GM21360 (cell line): Measurements from ENCODE around the gene CPA4.
"Not testable (repeated sequence)": the region's sequence is repeated elsewhere in the genome, so short reads cannot be mapped to it uniquely, and the experiment has no call there.

ENCODE experiments used
- ATAC-seq: cut with Tn5 transposase; IDR thresholded peaks from one replicate; pipeline ENCODE4 v1.9.1; 2021; ENCODE audit warnings: mild to moderate bottlenecking, moderate library complexity; ENCODE audit not compliant: unreplicated experiment

Gene CPA4

DNA sequence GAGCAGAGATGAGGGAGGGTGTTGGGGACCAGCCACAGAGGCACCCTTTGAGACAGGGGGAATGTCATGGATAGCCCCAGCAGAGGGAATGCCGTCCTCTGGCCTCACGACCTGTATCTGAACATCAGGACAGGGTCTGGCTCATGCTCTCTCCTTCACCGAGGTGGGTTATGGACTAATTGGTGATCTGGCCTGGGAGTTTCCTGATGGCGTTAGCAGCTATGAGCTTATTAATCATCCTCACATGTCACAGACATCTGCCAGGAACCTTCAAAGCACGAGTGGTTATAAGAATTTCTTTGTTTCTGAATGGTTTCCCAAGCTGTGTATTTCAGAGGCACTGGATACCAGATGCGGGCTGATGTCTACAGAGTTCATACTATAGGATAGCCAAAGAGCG lies 6.9 kb downstream of the CPA4 start:
- ATAC-seq: no peak

DNA sequence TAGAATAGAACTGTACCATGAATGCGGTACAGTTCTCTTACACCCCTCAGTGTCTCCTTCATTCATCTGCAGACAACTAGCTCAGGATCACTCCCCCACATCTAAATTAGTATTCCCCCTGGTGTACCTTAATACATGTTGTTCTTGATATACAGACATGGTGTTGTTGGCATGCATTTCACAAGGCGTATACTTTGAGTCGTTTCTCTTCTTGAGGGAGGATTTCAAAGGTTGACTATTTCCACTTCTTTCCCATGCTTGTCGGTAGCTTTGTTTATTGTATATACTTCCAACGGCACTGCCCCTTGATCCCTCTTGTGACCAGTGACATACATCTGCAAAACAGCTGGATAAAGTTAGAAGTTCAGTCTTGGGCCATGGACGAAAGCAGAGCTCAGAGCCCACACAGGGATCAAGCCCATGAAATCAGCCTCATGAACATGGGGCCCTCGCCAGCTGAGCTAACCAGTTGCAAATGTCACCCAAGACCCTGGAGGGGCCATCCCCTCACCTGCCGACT lies 8.6 kb downstream of the CPA4 start:
- no peak for ATAC-seq

DNA sequence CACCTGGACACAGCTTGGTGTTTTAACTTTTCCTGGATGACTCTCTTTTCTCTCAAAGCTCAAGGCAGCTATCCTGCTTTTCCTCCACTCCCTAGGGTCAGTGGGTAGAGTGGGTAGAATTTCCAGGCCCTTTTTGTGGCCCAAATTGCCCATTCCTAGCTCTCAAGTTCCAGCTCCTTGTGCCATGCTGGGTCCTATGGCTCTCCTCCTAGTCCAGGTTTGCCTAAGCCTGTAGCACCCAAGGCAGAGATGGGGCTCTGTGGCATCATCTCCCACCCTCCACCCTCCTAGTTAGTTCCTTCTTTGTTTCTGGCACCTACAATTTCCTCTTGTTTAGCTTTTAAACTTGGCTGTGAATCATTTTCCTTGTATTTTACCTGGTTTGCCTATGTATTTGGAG lies 9.7 kb downstream of the CPA4 start:
- no peak for ATAC-seq

- no peak for ATAC-seq
These were observed 10.2 kb downstream of the CPA4 start for GRCh38 chr7:130303127-130303526.

DNA sequence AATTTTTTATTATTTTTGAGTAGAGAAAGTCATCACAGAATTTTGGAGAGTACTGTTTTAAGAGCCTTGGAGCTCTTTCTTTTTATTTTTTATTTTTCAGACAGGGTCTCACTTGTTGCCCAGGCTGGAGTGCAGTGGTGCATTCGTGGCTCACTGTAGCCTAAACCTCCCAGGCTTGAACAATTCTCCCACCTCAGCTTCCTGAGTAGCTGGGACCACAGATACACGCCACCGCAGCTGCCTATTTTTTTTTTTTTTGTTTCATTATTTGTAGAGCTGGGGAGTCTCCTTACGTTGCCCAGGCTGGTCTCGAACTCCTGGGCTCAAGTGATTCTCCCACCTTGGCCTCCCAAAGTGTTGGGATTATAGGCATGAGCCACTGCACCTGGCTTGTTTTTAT lies 10.6 kb downstream of the CPA4 start:
- ATAC-seq: no peak

DNA sequence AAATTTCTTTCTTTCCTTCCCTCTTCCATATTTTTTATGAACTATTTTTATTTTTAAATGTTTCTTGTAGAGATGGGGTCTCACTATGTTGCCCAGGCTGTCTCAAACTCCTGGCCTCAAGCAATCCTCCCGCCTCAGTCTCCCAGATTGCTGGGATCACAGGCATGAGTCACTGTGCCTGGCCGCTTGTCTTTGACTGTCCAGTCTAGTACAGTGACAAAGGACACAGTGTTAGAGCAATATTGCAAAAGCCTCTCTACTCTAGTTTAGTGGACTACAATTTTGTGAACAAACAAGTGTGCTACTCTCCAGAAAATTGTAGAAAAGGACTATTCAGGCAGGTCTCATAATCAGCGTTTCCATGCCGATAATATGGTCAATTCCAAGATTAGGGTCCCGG lies 11.0 kb downstream of the CPA4 start:
- no peak for ATAC-seq

DNA sequence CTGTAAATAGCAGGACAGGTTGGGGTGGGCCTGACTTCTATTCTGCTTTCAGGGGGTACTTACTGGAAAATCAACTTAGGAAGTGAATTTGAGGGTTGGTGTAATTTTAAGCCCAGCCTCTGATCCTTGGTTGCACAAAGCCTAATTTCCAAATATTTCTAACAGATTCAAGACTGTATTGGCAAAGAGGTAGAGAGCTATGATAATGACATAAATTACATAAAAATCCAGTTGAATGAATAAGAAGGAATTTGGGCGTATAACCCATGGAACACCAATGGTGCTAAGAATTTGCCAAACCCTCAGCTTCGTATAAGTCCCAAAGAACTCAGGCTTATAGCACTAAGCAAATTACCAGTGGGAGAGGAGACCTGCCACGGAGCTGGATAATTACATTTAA lies 11.9 kb downstream of the CPA4 start:
- no peak for ATAC-seq

DNA sequence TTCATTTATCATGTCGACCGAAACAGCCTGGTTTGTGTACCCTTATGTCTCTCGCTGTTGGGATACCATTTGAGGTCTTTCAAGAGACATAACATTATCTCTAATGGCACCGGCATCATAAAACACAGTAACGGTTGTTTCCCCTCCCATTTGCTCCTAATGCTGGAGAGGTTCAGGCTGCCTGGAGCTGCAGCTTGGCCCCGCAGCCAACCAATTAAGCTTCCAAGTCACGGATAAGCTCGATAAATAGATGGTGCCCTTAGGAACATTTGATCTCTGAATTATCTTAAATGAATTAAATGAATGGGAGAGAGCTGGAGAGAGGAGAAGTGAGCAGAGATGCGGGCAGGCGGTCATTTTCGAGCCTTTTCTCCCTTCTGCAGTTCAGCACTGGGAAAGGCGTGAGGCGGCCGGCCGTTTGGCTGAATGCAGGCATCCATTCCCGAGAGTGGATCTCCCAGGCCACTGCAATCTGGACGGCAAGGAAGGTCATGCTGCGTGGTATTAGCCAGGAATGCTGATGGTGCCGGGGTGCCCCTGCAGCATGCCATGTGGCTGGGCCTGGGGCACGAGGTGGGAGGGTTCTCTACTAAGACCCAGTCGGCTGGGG lies 12.6 kb downstream of the CPA4 start:
- ATAC-seq: no peak

DNA sequence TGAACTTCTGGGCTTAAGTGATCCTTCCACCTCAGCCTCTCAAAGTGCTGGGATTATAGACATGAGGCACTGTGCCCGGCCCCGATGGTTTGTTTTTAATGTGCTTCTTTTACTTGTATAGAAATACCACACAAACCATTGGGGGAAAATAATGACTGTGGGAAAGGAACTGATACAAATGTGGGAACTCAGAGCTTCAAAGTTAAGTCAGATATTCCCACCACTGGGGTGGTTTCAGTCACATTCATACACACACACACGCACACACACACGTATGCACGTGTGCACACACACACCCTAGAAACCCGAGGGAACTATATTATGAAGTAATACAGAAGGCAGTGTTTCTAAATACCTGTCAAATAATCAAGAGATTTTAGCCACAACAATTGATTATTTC lies 17.0 kb downstream of the CPA4 start:
- ATAC-seq: no peak

DNA sequence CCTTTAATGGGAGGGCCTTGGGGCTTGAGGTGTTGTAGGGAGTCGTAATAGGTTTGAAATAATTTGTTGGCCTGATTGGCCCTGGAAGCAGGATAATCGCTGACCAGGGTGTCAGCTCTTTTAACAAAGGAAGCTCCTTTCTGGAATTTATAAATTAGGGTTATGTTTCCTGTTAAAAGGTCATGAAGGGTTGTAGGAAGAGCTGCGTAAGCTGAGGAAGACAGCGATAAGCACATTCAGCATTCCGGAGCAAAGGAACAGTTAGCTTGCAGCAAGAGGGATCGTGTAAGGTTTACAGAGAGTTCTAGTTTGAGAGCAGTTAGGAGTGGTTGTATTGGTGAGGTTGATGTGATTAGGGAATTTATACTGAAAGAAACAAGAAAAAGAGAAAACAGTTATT lies 21.3 kb downstream of the CPA4 start:
- no peak for ATAC-seq

GRCh38 chr7:130319541-130319940 lies 26.6 kb downstream of the CPA4 start:
- no peak for ATAC-seq

DNA sequence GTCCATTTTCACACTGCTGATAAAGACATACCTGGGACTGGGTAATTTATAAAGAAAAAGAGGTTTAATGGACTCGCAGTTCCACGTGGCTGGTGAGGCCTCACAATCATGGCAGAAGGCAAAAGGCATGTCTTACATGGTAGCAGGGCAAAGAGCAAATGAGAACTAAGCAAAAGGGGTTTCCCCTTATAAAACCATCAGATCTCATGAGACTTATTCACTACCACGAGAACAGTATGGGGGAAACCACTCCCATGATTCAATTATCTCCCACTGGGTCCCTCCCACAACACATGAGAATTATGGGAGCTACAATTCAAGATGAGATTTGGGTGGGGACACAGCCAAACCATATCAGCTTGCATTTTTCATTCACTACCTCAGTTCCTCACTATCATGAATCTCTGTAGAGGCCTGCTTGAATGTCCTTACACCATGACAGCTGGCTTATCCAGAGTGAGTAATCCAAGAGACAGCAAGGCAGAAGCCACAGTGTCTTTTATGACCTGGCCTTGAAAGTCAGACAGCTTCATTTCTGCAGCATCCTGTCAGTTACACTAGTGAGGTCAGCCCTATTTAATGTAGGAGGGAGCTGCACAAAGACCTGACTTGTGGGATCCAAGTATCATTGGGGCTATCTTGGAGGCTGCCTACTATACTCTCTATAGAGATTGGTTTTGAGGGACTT lies 28.7 kb downstream of the CPA4 start:
- ATAC-seq: not testable (repeated sequence)

DNA sequence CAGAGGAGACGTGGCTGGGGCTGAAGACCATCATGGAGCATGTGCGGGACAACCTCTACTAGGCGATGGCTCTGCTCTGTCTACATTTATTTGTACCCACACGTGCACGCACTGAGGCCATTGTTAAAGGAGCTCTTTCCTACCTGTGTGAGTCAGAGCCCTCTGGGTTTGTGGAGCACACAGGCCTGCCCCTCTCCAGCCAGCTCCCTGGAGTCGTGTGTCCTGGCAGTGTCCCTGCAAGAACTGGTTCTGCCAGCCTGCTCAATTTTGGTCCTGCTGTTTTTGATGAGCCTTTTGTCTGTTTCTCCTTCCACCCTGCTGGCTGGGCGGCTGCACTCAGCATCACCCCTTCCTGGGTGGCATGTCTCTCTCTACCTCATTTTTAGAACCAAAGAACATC lies 29.7 kb downstream of the CPA4 start:
- no peak for ATAC-seq

- ATAC-seq: no peak
These were observed 31.5 kb downstream of the CPA4 start for GRCh38 chr7:130324306-130324943.

DNA sequence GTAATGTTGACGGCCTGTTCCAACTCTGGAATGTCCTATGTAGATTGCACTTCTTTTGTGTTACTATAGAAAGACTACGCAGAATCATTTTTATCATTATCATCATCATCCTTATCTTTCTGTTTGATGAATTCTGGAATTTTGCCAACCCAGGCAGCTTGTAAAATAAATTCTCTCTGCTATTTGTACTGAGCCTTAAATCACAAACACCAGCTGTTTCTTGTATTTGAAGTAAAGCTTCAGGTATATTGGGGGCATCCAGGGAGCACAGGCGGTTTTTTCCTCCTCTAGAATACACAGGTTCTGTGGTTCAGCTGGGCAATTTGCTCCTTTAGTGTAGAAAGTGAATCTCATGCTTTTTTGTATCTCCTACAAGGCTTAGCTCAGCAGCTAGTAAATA lies 36.7 kb downstream of the CPA4 start:
- no peak for ATAC-seq

GRCh38 chr7:130332259-130333053 lies 39.5 kb downstream of the CPA4 start:
- ATAC-seq: no peak

DNA sequence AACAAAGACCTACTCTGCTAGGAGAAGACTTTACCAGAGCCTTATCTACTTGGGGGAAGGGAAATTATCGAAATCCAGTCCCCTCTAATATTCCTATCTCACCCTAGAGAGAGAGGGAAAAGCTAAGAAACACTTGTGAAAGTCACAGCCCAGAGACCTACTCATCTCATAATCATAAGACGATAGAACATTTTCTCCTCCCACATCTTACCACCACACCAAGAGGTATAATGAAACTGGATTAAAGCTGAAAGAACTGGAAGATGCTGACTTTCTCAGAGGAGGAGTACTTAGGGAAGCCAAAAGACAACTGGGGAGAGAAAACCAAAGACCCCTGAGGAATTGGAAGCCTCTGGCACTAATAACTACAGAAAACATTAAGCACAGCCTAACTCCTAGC lies 40.9 kb downstream of the CPA4 start:
- no peak for ATAC-seq

- no peak for ATAC-seq
These were observed 41.3 kb downstream of the CPA4 start for GRCh38 chr7:130334274-130334673.

GRCh38 chr7:130337410-130337971 lies 44.5 kb downstream of the CPA4 start:
- no peak for ATAC-seq

- ATAC-seq: no peak
These were observed 45.3 kb downstream of the CPA4 start for GRCh38 chr7:130338233-130338632.

GRCh38 chr7:130341882-130342281 lies 48.9 kb downstream of the CPA4 start:
- no peak for ATAC-seq
